ENCODE measurements around the gene ROCK2. TPM values are rescaled to one million over a fixed set of nuclear protein-coding genes. Genes with fewer than 3 reads are reported as not detected.

Gene ROCK2
- total RNA-seq, 1 donor from 2014 or later: 36.1 TPM

DNA sequence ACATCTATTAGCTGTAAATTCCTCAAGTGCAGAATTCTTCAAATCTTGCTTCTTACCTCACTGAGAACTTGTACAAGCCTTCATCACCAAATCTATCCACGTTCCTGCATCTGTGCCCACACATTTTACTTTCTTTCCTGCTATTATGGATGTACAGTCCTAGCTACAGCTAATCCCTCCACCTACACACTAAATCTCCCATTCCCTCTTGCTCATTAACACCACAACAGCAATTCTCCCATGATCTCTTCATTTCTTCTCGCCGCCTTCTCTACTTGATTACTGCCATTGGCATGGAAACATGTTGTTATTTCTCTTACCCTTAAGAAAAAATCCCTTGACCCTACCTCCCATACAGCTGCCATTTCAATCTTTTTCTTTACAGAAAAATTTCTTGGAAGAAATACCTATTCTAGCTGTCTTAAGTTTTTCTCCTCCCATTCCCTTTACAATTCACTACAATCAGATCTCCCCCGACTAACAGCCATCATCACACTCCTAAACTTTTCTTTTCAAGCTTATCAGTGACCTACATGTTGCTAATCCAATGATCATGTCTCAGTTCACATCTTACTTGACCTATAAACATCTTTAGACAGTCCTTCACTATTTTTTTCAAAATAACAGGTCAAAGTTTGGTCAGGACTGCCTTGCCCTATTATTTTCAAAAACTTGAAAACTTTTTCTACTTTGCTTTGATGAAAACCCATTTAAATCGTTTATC, 41.0 kb downstream of the ROCK2 start:
- Histone ChIP-seq H3K4me2 (no peak overlapping the region), H3K36me3 (no peaks in the 10 kb centered on the region), H3K9ac (no peak overlapping the region), H3K9me3 (ENCODE audit: low read depth) (no peaks in the 10 kb centered on the region), H3K4me1 (peaks cover 2% of the 10 kb centered on the region), H2AFZ (replicated peaks) (no peak overlapping the region), H3K79me2 (ENCODE audit: low read depth) (peaks cover 95% of the 10 kb centered on the region), H3K4me3 (no peak overlapping the region), H3K27me3 (no peaks in the 10 kb centered on the region), H4K20me1 (ENCODE audit: low read depth) (peaks cover 6% of the 10 kb centered on the region), H3F3A (ENCODE audit: low read depth) (no peaks in the 10 kb centered on the region), H3K27ac (no peak overlapping the region)
- peaks cover 7% of the 10 kb centered on the region for H3K9me3 Mint-ChIP-seq
- TF ChIP-seq, protein P1, sequence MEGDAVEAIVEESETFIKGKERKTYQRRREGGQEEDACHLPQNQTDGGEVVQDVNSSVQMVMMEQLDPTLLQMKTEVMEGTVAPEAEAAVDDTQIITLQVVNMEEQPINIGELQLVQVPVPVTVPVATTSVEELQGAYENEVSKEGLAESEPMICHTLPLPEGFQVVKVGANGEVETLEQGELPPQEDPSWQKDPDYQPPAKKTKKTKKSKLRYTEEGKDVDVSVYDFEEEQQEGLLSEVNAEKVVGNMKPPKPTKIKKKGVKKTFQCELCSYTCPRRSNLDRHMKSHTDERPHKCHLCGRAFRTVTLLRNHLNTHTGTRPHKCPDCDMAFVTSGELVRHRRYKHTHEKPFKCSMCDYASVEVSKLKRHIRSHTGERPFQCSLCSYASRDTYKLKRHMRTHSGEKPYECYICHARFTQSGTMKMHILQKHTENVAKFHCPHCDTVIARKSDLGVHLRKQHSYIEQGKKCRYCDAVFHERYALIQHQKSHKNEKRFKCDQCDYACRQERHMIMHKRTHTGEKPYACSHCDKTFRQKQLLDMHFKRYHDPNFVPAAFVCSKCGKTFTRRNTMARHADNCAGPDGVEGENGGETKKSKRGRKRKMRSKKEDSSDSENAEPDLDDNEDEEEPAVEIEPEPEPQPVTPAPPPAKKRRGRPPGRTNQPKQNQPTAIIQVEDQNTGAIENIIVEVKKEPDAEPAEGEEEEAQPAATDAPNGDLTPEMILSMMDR (IDR thresholded peaks at IDR 0.05): no peak
- TF ChIP-seq EZH2 (IDR thresholded peaks at IDR 0.05) (no peak), EZH2phosphoT487 (IDR thresholded peaks at IDR 0.05) (no peak)
- no peaks in the 10 kb centered on the region for H3K4me1 Mint-ChIP-seq
- H3K27me3 Mint-ChIP-seq (ENCODE audit: insufficient read depth, low read depth): no peaks in the 10 kb centered on the region
- H3K36me3 Mint-ChIP-seq: peaks cover 9% of the 10 kb centered on the region
- no peak overlapping the region for H3K27ac Mint-ChIP-seq
- no peak for DNase-seq (ENCODE audit: low spot score)
- no peak overlapping the region for H3K4me3 Mint-ChIP-seq

DNA sequence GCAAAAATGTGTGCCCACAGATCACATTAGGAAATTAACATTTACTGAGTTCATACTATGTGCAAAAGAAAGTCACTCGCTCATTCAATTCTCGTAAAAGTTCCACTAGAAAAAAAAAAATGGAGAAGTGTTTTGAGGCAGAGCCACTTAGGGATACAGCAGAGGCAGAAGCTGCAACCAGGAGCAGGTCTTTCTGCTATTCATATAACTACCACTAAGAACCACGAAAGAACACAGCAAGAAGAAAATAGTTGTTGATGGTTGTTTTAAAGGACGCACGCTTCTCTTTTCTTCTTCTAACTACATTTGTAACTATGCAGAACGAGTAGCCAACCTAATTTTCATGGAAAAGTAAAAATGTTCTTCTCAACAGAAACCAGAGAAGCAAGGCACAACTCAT, 45.0 kb downstream of the ROCK2 start:
- H3K27me3 Mint-ChIP-seq (ENCODE audit: insufficient read depth, low read depth): no peaks in the 10 kb centered on the region
- peaks cover 3% of the 10 kb centered on the region for H3K9me3 Mint-ChIP-seq
- H4K20me1 ChIP-seq (ENCODE audit: low read depth): peaks cover 6% of the 10 kb centered on the region

DNA sequence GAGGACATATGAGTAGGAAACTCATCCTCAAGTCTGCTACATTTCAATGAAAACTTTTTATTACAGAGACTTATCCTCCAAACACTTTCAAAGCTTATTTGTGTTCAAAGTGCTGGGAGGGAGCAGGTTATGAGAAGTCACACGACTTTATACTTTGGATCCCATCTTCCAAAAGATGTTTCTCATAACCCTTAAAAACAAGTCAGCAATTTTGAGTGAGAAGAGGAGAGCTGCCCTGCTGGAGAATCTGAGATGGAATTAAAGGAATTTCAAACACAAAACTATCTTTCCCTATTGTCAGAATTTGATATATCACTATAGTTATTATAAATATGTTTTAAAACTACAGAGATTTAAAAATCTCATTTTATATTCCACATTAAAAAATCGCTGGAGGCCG, 45.8 kb downstream of the ROCK2 start:
- no peak overlapping the region for H3K27ac Mint-ChIP-seq
- H3K79me2 ChIP-seq (ENCODE audit: low read depth): peaks cover 94% of the 10 kb centered on the region
- no peak overlapping the region for H3K27ac ChIP-seq

More for the DNA sequence above, 45.0 kb downstream of the ROCK2 start:
- H3K27ac ChIP-seq: no peak overlapping the region
- peaks cover 94% of the 10 kb centered on the region for H3K79me2 ChIP-seq (ENCODE audit: low read depth)
- no peak for DNase-seq (ENCODE audit: low spot score)
- H2AFZ ChIP-seq (replicated peaks): no peak overlapping the region
- H3K36me3 ChIP-seq: no peaks in the 10 kb centered on the region
- no peak overlapping the region for H3K4me3 ChIP-seq
- H3K4me1 Mint-ChIP-seq: no peaks in the 10 kb centered on the region
- no peak overlapping the region for H3K9ac ChIP-seq
- H3K36me3 Mint-ChIP-seq: peaks cover 5% of the 10 kb centered on the region
- H3F3A ChIP-seq (ENCODE audit: low read depth): no peaks in the 10 kb centered on the region
- peaks cover 2% of the 10 kb centered on the region for H3K4me1 ChIP-seq
- H3K9me3 ChIP-seq (ENCODE audit: low read depth): no peaks in the 10 kb centered on the region
- H3K4me3 Mint-ChIP-seq: no peak overlapping the region
- H3K4me2 ChIP-seq: no peak overlapping the region
- no peaks in the 10 kb centered on the region for H3K27me3 ChIP-seq
- TF ChIP-seq, protein P1 (IDR thresholded peaks at IDR 0.05): no peak
- TF ChIP-seq EZH2 (IDR thresholded peaks at IDR 0.05): no peak
- TF ChIP-seq EZH2phosphoT487 (IDR thresholded peaks at IDR 0.05): no peak
- no peak overlapping the region for H3K27ac Mint-ChIP-seq

More for the DNA sequence above, 45.8 kb downstream of the ROCK2 start:
- H3K9ac ChIP-seq: no peak overlapping the region
- no peak overlapping the region for H3K4me3 ChIP-seq
- H3K4me1 ChIP-seq: peaks cover under 1% of the 10 kb centered on the region
- TF ChIP-seq, protein P1 (IDR thresholded peaks at IDR 0.05): no peak
- TF ChIP-seq EZH2 (IDR thresholded peaks at IDR 0.05) (no peak), EZH2phosphoT487 (IDR thresholded peaks at IDR 0.05) (no peak)
- DNase-seq (ENCODE audit: low spot score): no peak
- no peaks in the 10 kb centered on the region for H3K27me3 ChIP-seq
- no peaks in the 10 kb centered on the region for H4K20me1 ChIP-seq (ENCODE audit: low read depth)
- no peaks in the 10 kb centered on the region for H3K36me3 ChIP-seq
- Mint-ChIP-seq H3K4me3 (no peak overlapping the region), H3K4me1 (no peaks in the 10 kb centered on the region), H3K36me3 (peaks cover 5% of the 10 kb centered on the region), H3K9me3 (peaks cover 3% of the 10 kb centered on the region), H3K27me3 (ENCODE audit: insufficient read depth, low read depth) (no peaks in the 10 kb centered on the region)
- H3F3A ChIP-seq (ENCODE audit: low read depth): peaks cover under 1% of the 10 kb centered on the region
- H2AFZ ChIP-seq (replicated peaks): no peak overlapping the region
- H3K9me3 ChIP-seq (ENCODE audit: low read depth): no peaks in the 10 kb centered on the region
- no peak overlapping the region for H3K4me2 ChIP-seq

All from neural progenitor cell (in vitro differentiated cells).